ENCODE measurements around the gene DNAH14.

DNA sequence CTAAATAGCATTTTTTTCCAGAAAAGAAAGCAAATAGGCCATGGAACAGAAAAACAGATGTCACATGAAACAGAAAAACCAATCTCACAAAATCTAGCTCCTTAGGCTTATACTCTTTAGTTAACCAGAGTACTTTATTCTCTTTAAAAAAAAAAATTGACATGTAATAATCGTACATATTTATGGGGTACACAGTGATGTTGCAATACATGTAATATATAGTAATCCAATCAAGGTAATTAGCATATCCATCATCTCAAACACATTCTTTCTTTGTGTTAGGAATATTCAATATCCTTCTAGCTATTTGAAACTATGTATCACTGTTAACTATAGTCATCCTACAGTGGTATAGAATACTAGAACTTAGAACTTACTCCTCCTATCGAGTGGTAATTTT, 478.3 kb downstream of the DNAH14 start:
- TF ChIP-seq, protein P1, sequence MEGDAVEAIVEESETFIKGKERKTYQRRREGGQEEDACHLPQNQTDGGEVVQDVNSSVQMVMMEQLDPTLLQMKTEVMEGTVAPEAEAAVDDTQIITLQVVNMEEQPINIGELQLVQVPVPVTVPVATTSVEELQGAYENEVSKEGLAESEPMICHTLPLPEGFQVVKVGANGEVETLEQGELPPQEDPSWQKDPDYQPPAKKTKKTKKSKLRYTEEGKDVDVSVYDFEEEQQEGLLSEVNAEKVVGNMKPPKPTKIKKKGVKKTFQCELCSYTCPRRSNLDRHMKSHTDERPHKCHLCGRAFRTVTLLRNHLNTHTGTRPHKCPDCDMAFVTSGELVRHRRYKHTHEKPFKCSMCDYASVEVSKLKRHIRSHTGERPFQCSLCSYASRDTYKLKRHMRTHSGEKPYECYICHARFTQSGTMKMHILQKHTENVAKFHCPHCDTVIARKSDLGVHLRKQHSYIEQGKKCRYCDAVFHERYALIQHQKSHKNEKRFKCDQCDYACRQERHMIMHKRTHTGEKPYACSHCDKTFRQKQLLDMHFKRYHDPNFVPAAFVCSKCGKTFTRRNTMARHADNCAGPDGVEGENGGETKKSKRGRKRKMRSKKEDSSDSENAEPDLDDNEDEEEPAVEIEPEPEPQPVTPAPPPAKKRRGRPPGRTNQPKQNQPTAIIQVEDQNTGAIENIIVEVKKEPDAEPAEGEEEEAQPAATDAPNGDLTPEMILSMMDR (IDR thresholded peaks at IDR 0.05), result no peak
- TF ChIP-seq POLR2A (IDR thresholded peaks at IDR 0.05), result no peak

All from breast epithelium (tissue), 3 donors.